Measurements from ENCODE around the gene DGKI.

The DGKI gene

DNA sequence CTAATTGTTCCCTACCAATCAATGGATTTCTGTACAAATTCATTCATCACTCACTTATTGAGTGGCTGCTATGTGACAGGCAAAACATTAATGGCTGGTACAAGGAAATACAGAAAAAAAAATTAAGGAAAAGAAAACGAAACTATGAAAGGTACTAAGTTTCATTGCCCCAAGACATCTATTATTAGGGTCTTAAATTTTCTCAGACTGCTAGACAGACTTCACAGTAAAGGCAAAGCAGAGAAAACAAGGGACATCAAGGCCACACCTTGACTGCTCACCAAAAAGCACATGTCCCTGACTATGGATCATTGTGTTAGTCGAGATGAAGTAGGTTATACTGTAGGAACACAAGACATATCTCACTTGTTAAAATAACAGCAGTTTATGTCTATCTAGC lies 36.5 kb downstream of the DGKI start:
- no peaks in the 10 kb centered on the region for H3K4me1 ChIP-seq (ENCODE audit: control extremely low read depth in 1 of 4, control insufficient read depth in 4 of 4, insufficient read depth in 4 of 4, low read length in 3 of 4)
- DNase-seq = no peak
- peaks cover 0 to 4% (median 0%) of the 10 kb centered on the region in 5 experiments for H3K27me3 ChIP-seq (replicated peaks in 2 of 5; ENCODE audit: control insufficient read depth in 4 of 5, insufficient read depth in 5 of 5, low read length in 4 of 5)
- WGBS (ENCODE audit: insufficient coverage) = 89% methylated on average over 1 of the region's 2 CpGs
- CTCF ChIA-PET = no interaction called here
- H3K9me3 ChIP-seq (ENCODE audit: control extremely low read depth in 1 of 5, control insufficient read depth in 4 of 5, insufficient read depth in 2 of 5, low read depth in 1 of 5, low read length in 4 of 5) = no peaks in the 10 kb centered on the region
- POLR2A ChIA-PET = no interaction called here
- H3K4me3 ChIP-seq (ENCODE audit: control insufficient read depth in 1 of 7, extremely low read depth in 1 of 7, insufficient read depth in 4 of 7, low read depth in 2 of 7, low read length in 6 of 7) = no peak overlapping the region
- no peaks in the 10 kb centered on the region for H3K36me3 ChIP-seq (ENCODE audit: control insufficient read depth in 4 of 4, insufficient read depth in 4 of 4, low read length in 3 of 4)
- no peak overlapping the region for H3K27ac ChIP-seq (ENCODE audit: insufficient read depth in 1 of 2, low read depth in 1 of 2, low read length in 2 of 2, poor library complexity in 1 of 2, severe bottlenecking in 2 of 2)

- Histone ChIP-seq H3K4me1 (ENCODE audit: control extremely low read depth in 1 of 4, control insufficient read depth in 4 of 4, insufficient read depth in 4 of 4, low read length in 3 of 4) (no peaks in the 10 kb centered on the region), H3K27ac (ENCODE audit: insufficient read depth in 1 of 2, low read depth in 1 of 2, low read length in 2 of 2, poor library complexity in 1 of 2, severe bottlenecking in 2 of 2) (no peak overlapping the region), H3K36me3 (ENCODE audit: control insufficient read depth in 4 of 4, insufficient read depth in 4 of 4, low read length in 3 of 4) (no peaks in the 10 kb centered on the region), H3K4me3 (ENCODE audit: control insufficient read depth in 1 of 7, extremely low read depth in 1 of 7, insufficient read depth in 4 of 7, low read depth in 2 of 7, low read length in 6 of 7) (no peak overlapping the region), H3K9me3 (ENCODE audit: control extremely low read depth in 1 of 5, control insufficient read depth in 4 of 5, insufficient read depth in 2 of 5, low read depth in 1 of 5, low read length in 4 of 5) (no peaks in the 10 kb centered on the region), H3K27me3 (replicated peaks in 2 of 5; ENCODE audit: control insufficient read depth in 4 of 5, insufficient read depth in 5 of 5, low read length in 4 of 5) (peaks cover 0 to 6% (median 3%) of the 10 kb centered on the region in 5 experiments)
- no peak for DNase-seq
- no CpG with 5 or more reads among the region's 2 CpGs for WGBS (ENCODE audit: insufficient coverage)
- POLR2A ChIA-PET = no interaction called here
- CTCF ChIA-PET = interaction anchor here (1.8 kb wide), 1 partner anchor 149 kb away, joined by 4 read pairs; no protein-coding TSS in a partner anchor
Observed at GRCh38 chr7:137804836-137805235, 41.9 kb downstream of the DGKI start.

- POLR2A ChIA-PET = no interaction called here
- no CpG with 5 or more reads among the region's 1 CpG for WGBS (ENCODE audit: insufficient coverage)
- CTCF ChIA-PET = no interaction called here
- Histone ChIP-seq H3K27me3 (replicated peaks in 2 of 5; ENCODE audit: control insufficient read depth in 4 of 5, insufficient read depth in 5 of 5, low read length in 4 of 5) (peaks cover 0 to 6% (median 3%) of the 10 kb centered on the region in 5 experiments), H3K4me1 (ENCODE audit: control extremely low read depth in 1 of 4, control insufficient read depth in 4 of 4, insufficient read depth in 4 of 4, low read length in 3 of 4) (no peaks in the 10 kb centered on the region), H3K36me3 (ENCODE audit: control insufficient read depth in 4 of 4, insufficient read depth in 4 of 4, low read length in 3 of 4) (no peaks in the 10 kb centered on the region), H3K27ac (ENCODE audit: insufficient read depth in 1 of 2, low read depth in 1 of 2, low read length in 2 of 2, poor library complexity in 1 of 2, severe bottlenecking in 2 of 2) (no peak overlapping the region), H3K4me3 (ENCODE audit: control insufficient read depth in 1 of 7, extremely low read depth in 1 of 7, insufficient read depth in 4 of 7, low read depth in 2 of 7, low read length in 6 of 7) (no peak overlapping the region), H3K9me3 (ENCODE audit: control extremely low read depth in 1 of 5, control insufficient read depth in 4 of 5, insufficient read depth in 2 of 5, low read depth in 1 of 5, low read length in 4 of 5) (peaks cover 0 to 2% (median 0%) of the 10 kb centered on the region in 5 experiments)
- no peak for DNase-seq
Observed at GRCh38 chr7:137801491-137801890, 45.3 kb downstream of the DGKI start.

DNA sequence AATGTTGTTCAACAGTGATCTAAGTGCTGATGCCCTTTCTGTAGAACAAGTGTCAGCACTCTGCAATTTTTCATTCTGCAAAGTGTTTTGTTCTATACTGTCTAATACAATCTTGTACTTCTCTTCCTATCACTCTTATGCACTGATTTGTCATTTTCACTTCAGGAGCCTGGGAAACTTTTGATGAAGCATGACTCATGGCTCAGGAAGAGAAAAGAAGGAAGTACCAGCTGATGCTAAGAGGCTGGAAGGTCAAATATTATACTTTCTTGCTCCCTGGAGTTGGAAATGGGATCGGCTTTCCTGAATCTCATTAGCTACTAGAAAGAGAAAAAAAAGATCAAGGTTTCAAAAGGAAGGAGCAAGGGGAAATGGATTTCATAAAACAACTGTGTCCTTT lies 45.8 kb downstream of the DGKI start:
- Histone ChIP-seq H3K27me3 (replicated peaks in 2 of 5; ENCODE audit: control insufficient read depth in 4 of 5, insufficient read depth in 5 of 5, low read length in 4 of 5) (peaks cover 0 to 6% (median 3%) of the 10 kb centered on the region in 5 experiments), H3K27ac (ENCODE audit: insufficient read depth in 1 of 2, low read depth in 1 of 2, low read length in 2 of 2, poor library complexity in 1 of 2, severe bottlenecking in 2 of 2) (no peak overlapping the region), H3K4me3 (ENCODE audit: control insufficient read depth in 1 of 7, extremely low read depth in 1 of 7, insufficient read depth in 4 of 7, low read depth in 2 of 7, low read length in 6 of 7) (no peak overlapping the region), H3K4me1 (ENCODE audit: control extremely low read depth in 1 of 4, control insufficient read depth in 4 of 4, insufficient read depth in 4 of 4, low read length in 3 of 4) (no peaks in the 10 kb centered on the region), H3K36me3 (ENCODE audit: control insufficient read depth in 4 of 4, insufficient read depth in 4 of 4, low read length in 3 of 4) (no peaks in the 10 kb centered on the region), H3K9me3 (ENCODE audit: control extremely low read depth in 1 of 5, control insufficient read depth in 4 of 5, insufficient read depth in 2 of 5, low read depth in 1 of 5, low read length in 4 of 5) (peaks cover 0 to 4% (median 0%) of the 10 kb centered on the region in 5 experiments)
- ChIA-PET CTCF (no interaction called here), POLR2A (no interaction called here)
- DNase-seq = no peak
- WGBS (ENCODE audit: insufficient coverage) = no CpG with 5 or more reads among the region's 1 CpG

GRCh38 chr7:137798073-137798763 lies 48.6 kb downstream of the DGKI start:
- CTCF ChIA-PET = no interaction called here
- H3K9me3 ChIP-seq (ENCODE audit: control extremely low read depth in 1 of 5, control insufficient read depth in 4 of 5, insufficient read depth in 2 of 5, low read depth in 1 of 5, low read length in 4 of 5) = peaks cover 0 to 9% (median 0%) of the 10 kb centered on the region in 5 experiments
- no peaks in the 10 kb centered on the region for H3K27me3 ChIP-seq (replicated peaks in 2 of 5; ENCODE audit: control insufficient read depth in 4 of 5, insufficient read depth in 5 of 5, low read length in 4 of 5)
- DNase-seq = no peak
- H3K27ac ChIP-seq (ENCODE audit: insufficient read depth in 1 of 2, low read depth in 1 of 2, low read length in 2 of 2, poor library complexity in 1 of 2, severe bottlenecking in 2 of 2) = no peak overlapping the region
- POLR2A ChIA-PET = no interaction called here
- H3K4me3 ChIP-seq (ENCODE audit: control insufficient read depth in 1 of 7, extremely low read depth in 1 of 7, insufficient read depth in 4 of 7, low read depth in 2 of 7, low read length in 6 of 7) = no peak overlapping the region
- H3K4me1 ChIP-seq (ENCODE audit: control extremely low read depth in 1 of 4, control insufficient read depth in 4 of 4, insufficient read depth in 4 of 4, low read length in 3 of 4) = no peaks in the 10 kb centered on the region
- WGBS (ENCODE audit: insufficient coverage) = no CpG with 5 or more reads among the region's 4 CpGs
- H3K36me3 ChIP-seq (ENCODE audit: control insufficient read depth in 4 of 4, insufficient read depth in 4 of 4, low read length in 3 of 4) = no peaks in the 10 kb centered on the region

GRCh38 chr7:137795211-137795610 lies 51.6 kb downstream of the DGKI start:
- Histone ChIP-seq H3K27me3 (replicated peaks in 2 of 5; ENCODE audit: control insufficient read depth in 4 of 5, insufficient read depth in 5 of 5, low read length in 4 of 5) (no peaks in the 10 kb centered on the region), H3K4me3 (ENCODE audit: control insufficient read depth in 1 of 7, extremely low read depth in 1 of 7, insufficient read depth in 4 of 7, low read depth in 2 of 7, low read length in 6 of 7) (no peak overlapping the region), H3K36me3 (ENCODE audit: control insufficient read depth in 4 of 4, insufficient read depth in 4 of 4, low read length in 3 of 4) (no peaks in the 10 kb centered on the region), H3K27ac (ENCODE audit: insufficient read depth in 1 of 2, low read depth in 1 of 2, low read length in 2 of 2, poor library complexity in 1 of 2, severe bottlenecking in 2 of 2) (no peak overlapping the region), H3K9me3 (ENCODE audit: control extremely low read depth in 1 of 5, control insufficient read depth in 4 of 5, insufficient read depth in 2 of 5, low read depth in 1 of 5, low read length in 4 of 5) (peaks cover 0 to 9% (median 0%) of the 10 kb centered on the region in 5 experiments), H3K4me1 (ENCODE audit: control extremely low read depth in 1 of 4, control insufficient read depth in 4 of 4, insufficient read depth in 4 of 4, low read length in 3 of 4) (no peaks in the 10 kb centered on the region)
- ChIA-PET CTCF (no interaction called here), POLR2A (no interaction called here)
- 98% methylated on average over 4 of the region's 4 CpGs for WGBS (ENCODE audit: insufficient coverage)
- no peak for DNase-seq

DNA sequence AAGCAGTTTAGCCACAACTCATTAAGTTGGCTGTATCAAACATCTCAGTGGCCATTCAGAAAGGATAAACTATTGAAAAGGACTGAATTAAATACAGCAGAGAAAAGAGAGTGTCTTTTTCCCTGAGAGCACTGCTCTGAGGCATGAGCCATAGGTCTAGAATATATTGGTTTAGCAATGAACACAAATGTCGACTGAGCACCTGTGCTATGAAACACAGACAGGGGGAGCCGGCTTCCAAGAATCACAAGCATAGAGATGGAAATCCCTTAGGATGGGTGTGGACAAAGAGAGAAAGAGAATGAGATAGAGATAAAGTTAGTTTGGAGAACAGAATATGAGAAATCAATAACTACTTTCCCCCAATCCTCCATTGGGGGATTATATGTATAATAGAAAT lies 54.8 kb downstream of the DGKI start:
- Histone ChIP-seq H3K4me3 (ENCODE audit: control insufficient read depth in 1 of 7, extremely low read depth in 1 of 7, insufficient read depth in 4 of 7, low read depth in 2 of 7, low read length in 6 of 7) (no peak overlapping the region), H3K36me3 (ENCODE audit: control insufficient read depth in 4 of 4, insufficient read depth in 4 of 4, low read length in 3 of 4) (no peaks in the 10 kb centered on the region), H3K27me3 (replicated peaks in 2 of 5; ENCODE audit: control insufficient read depth in 4 of 5, insufficient read depth in 5 of 5, low read length in 4 of 5) (no peaks in the 10 kb centered on the region), H3K4me1 (ENCODE audit: control extremely low read depth in 1 of 4, control insufficient read depth in 4 of 4, insufficient read depth in 4 of 4, low read length in 3 of 4) (no peaks in the 10 kb centered on the region), H3K9me3 (ENCODE audit: control extremely low read depth in 1 of 5, control insufficient read depth in 4 of 5, insufficient read depth in 2 of 5, low read depth in 1 of 5, low read length in 4 of 5) (peaks cover 0 to 10% (median 0%) of the 10 kb centered on the region in 5 experiments), H3K27ac (ENCODE audit: insufficient read depth in 1 of 2, low read depth in 1 of 2, low read length in 2 of 2, poor library complexity in 1 of 2, severe bottlenecking in 2 of 2) (no peak overlapping the region)
- 78% methylated on average over 1 of the region's 2 CpGs for WGBS (ENCODE audit: insufficient coverage)
- ChIA-PET CTCF (no interaction called here), POLR2A (no interaction called here)
- no peak for DNase-seq

Measured in common myeloid progenitor, CD34-positive (primary cell).